ENCODE data around the gene NANS. TPM values are rescaled to one million over a fixed set of nuclear protein-coding genes. Genes with fewer than 3 reads are reported as not detected.

Gene NANS
- polyA plus RNA-seq, 1 donor (not counting 4 experiments of a cell fraction or from before 2014, with no cell fraction given): 63.1 TPM

- no peaks in the 10 kb centered on the region for H3K79me2 ChIP-seq (ENCODE audit: control insufficient read depth, insufficient read depth, low read length)
- no peak for FAIRE-seq
- H3K27ac ChIP-seq (ENCODE audit: control insufficient read depth, insufficient read depth, low read length): no peak overlapping the region
- dilution Hi-C loops (cut with MboI; ENCODE audit: extremely low pct_ligation_motif_present, low sequenced_read_pairs): no loop called here
- H3K9me3 ChIP-seq (ENCODE audit: control insufficient read depth, low read depth, low read length): no peaks in the 10 kb centered on the region
- peaks cover 8% of the 10 kb centered on the region for H3K4me1 ChIP-seq (ENCODE audit: control insufficient read depth, extremely low read depth, insufficient read depth, low read length)
- H3K4me2 ChIP-seq (ENCODE audit: control insufficient read depth, extremely low read depth, insufficient read depth, low read depth, low read length): no peak overlapping the region
- no peak for TF ChIP-seq CTCF (optimal IDR thresholded peaks at IDR 0.05 in 1 of 3, IDR thresholded peaks at IDR 0.05 in 1 of 3, conservative IDR thresholded peaks at IDR 0.05 in 1 of 3; ENCODE audit: extremely low read depth in 1 of 3, insufficient read depth in 2 of 3, low read length in 3 of 3)
- TF ChIP-seq EZH2 (IDR thresholded peaks at IDR 0.05; ENCODE audit: low read length): no peak
- DNase-seq (ENCODE audit: low read depth, low spot score): no peak
- H3K9ac ChIP-seq (ENCODE audit: control insufficient read depth, extremely low read depth, insufficient read depth, low read length): no peak overlapping the region
- H4K20me1 ChIP-seq (ENCODE audit: control insufficient read depth, extremely low read depth, insufficient read depth, low read length): no peaks in the 10 kb centered on the region
- H2AFZ ChIP-seq (ENCODE audit: control insufficient read depth, low read length): no peak overlapping the region
- no peaks in the 10 kb centered on the region for H3K36me3 ChIP-seq (ENCODE audit: control insufficient read depth in 2 of 2, extremely low read depth in 1 of 2, insufficient read depth in 2 of 2, low read length in 2 of 2)
- no peaks in the 10 kb centered on the region for H3K9me1 ChIP-seq (ENCODE audit: control insufficient read depth, extremely low read depth, insufficient read depth, low read length)
- H3K4me3 ChIP-seq (ENCODE audit: control insufficient read depth in 2 of 3, extremely low read depth in 1 of 3, insufficient read depth in 2 of 3, low read depth in 1 of 3, low read length in 3 of 3): no peak overlapping the region
- H3K27me3 ChIP-seq (ENCODE audit: control insufficient read depth, extremely low read depth, insufficient read depth, low read length): no peaks in the 10 kb centered on the region
Observed at GRCh38 chr9:98037357-98037756, 19.2 kb upstream of the NANS start.

GRCh38 chr9:98038958-98039357, 17.6 kb upstream of the NANS start:
- Histone ChIP-seq H3K4me2 (ENCODE audit: control insufficient read depth, extremely low read depth, insufficient read depth, low read depth, low read length) (no peak overlapping the region), H3K4me3 (ENCODE audit: control insufficient read depth in 2 of 3, extremely low read depth in 1 of 3, insufficient read depth in 2 of 3, low read depth in 1 of 3, low read length in 3 of 3) (no peak overlapping the region), H3K4me1 (ENCODE audit: control insufficient read depth, extremely low read depth, insufficient read depth, low read length) (peaks cover 8% of the 10 kb centered on the region), H3K27ac (ENCODE audit: control insufficient read depth, insufficient read depth, low read length) (no peak overlapping the region), H3K9me3 (ENCODE audit: control insufficient read depth, low read depth, low read length) (no peaks in the 10 kb centered on the region), H3K9ac (ENCODE audit: control insufficient read depth, extremely low read depth, insufficient read depth, low read length) (no peak overlapping the region), H3K79me2 (ENCODE audit: control insufficient read depth, insufficient read depth, low read length) (no peaks in the 10 kb centered on the region), H3K36me3 (ENCODE audit: control insufficient read depth in 2 of 2, extremely low read depth in 1 of 2, insufficient read depth in 2 of 2, low read length in 2 of 2) (no peaks in the 10 kb centered on the region), H3K27me3 (ENCODE audit: control insufficient read depth, extremely low read depth, insufficient read depth, low read length) (no peaks in the 10 kb centered on the region), H4K20me1 (ENCODE audit: control insufficient read depth, extremely low read depth, insufficient read depth, low read length) (no peaks in the 10 kb centered on the region), H2AFZ (ENCODE audit: control insufficient read depth, low read length) (no peak overlapping the region), H3K9me1 (ENCODE audit: control insufficient read depth, extremely low read depth, insufficient read depth, low read length) (no peaks in the 10 kb centered on the region)
- DNase-seq (ENCODE audit: low read depth, low spot score) (no peak), FAIRE-seq (no peak)
- dilution Hi-C loops (cut with MboI; ENCODE audit: extremely low pct_ligation_motif_present, low sequenced_read_pairs): no loop called here
- TF ChIP-seq CTCF (optimal IDR thresholded peaks at IDR 0.05 in 1 of 3, IDR thresholded peaks at IDR 0.05 in 1 of 3, conservative IDR thresholded peaks at IDR 0.05 in 1 of 3; ENCODE audit: extremely low read depth in 1 of 3, insufficient read depth in 2 of 3, low read length in 3 of 3) (no peak), EZH2 (IDR thresholded peaks at IDR 0.05; ENCODE audit: low read length) (no peak)
